ENCODE data around the gene TTC21A. TPM values are rescaled to one million over a fixed set of nuclear protein-coding genes. Genes with fewer than 3 reads are reported as not detected.

TTC21A gene
- total and polyA plus RNA-seq, 10 of the 15 experiments (the other 5 are each of a cell fraction or from before 2014, with no cell fraction given): 0.62 to 3.2 (median 1.2) TPM

DNA sequence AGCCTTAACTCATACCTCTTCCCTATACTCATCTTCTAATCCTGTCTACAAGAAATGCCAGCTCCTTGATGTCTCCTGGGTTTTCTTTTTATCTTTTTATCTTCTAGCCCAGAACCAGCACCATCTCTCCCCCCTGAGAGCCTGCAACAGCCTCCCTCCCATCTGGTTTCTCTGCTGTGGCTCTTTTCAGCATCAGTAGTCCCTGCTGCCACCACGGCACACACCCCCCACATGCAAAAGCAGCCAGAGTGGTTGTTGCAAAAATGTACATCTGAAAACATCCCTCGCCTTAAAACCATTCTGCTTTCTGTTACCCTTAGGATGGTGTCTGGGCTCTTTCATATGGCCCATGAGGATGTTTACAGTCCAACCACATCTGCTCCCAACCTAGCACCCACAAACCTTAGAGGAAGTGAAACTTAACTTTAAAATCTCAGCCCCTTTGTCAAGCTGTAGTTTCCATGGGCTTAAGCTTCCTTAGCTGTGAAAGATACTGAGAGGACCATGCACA is 775 bp downstream of the TTC21A start (continued):
- TF ChIP-seq MEF2B (IDR thresholded peaks at IDR 0.05; ENCODE audit: partially characterized antibody, poor library complexity, severe bottlenecking): peak; percentile 34
- TF ChIP-seq, protein P1, sequence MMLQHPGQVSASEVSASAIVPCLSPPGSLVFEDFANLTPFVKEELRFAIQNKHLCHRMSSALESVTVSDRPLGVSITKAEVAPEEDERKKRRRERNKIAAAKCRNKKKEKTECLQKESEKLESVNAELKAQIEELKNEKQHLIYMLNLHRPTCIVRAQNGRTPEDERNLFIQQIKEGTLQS (IDR thresholded peaks at IDR 0.05; ENCODE audit: borderline replicate concordance, extremely low read depth, low read depth, low read length): no peak
- no peak for TF ChIP-seq EZH2 (IDR thresholded peaks at IDR 0.05; ENCODE audit: borderline replicate concordance, control insufficient read depth, low read depth, low read length)
- TF ChIP-seq CREM (IDR thresholded peaks at IDR 0.05; ENCODE audit: low read depth): peak; percentile 48; the same call in 1 of the 2 replicates
- peak; percentile 56; the same call in 1 of the 2 replicates for TF ChIP-seq NBN (IDR thresholded peaks at IDR 0.05)
- TF ChIP-seq RAD51 (IDR thresholded peaks at IDR 0.05): no peak
- TF ChIP-seq, protein P2, sequence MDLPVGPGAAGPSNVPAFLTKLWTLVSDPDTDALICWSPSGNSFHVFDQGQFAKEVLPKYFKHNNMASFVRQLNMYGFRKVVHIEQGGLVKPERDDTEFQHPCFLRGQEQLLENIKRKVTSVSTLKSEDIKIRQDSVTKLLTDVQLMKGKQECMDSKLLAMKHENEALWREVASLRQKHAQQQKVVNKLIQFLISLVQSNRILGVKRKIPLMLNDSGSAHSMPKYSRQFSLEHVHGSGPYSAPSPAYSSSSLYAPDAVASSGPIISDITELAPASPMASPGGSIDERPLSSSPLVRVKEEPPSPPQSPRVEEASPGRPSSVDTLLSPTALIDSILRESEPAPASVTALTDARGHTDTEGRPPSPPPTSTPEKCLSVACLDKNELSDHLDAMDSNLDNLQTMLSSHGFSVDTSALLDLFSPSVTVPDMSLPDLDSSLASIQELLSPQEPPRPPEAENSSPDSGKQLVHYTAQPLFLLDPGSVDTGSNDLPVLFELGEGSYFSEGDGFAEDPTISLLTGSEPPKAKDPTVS (IDR thresholded peaks at IDR 0.05; ENCODE audit: low read depth, low read length): no peak
- no peak for TF ChIP-seq SMC3 (IDR thresholded peaks at IDR 0.05; ENCODE audit: borderline replicate concordance, low read length)
- TF ChIP-seq, protein P3, sequence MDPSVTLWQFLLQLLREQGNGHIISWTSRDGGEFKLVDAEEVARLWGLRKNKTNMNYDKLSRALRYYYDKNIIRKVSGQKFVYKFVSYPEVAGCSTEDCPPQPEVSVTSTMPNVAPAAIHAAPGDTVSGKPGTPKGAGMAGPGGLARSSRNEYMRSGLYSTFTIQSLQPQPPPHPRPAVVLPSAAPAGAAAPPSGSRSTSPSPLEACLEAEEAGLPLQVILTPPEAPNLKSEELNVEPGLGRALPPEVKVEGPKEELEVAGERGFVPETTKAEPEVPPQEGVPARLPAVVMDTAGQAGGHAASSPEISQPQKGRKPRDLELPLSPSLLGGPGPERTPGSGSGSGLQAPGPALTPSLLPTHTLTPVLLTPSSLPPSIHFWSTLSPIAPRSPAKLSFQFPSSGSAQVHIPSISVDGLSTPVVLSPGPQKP (IDR thresholded peaks at IDR 0.05; ENCODE audit: low read depth, low read length): no peak
- no peak for TF ChIP-seq SP1 (IDR thresholded peaks at IDR 0.05; ENCODE audit: low read depth, low read length)
- TF ChIP-seq ZNF622 (IDR thresholded peaks at IDR 0.05): no peak
- TF ChIP-seq, protein P4, sequence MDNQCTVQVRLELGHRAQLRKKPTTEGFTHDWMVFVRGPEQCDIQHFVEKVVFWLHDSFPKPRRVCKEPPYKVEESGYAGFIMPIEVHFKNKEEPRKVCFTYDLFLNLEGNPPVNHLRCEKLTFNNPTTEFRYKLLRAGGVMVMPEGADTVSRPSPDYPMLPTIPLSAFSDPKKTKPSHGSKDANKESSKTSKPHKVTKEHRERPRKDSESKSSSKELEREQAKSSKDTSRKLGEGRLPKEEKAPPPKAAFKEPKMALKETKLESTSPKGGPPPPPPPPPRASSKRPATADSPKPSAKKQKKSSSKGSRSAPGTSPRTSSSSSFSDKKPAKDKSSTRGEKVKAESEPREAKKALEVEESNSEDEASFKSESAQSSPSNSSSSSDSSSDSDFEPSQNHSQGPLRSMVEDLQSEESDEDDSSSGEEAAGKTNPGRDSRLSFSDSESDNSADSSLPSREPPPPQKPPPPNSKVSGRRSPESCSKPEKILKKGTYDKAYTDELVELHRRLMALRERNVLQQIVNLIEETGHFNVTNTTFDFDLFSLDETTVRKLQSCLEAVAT (IDR thresholded peaks at IDR 0.05): peak; percentile 36; the same call in 1 of the 2 replicates
- no peak for TF ChIP-seq RAD21 (IDR thresholded peaks at IDR 0.05; ENCODE audit: insufficient read depth, low read depth, low read length)
- TF ChIP-seq NFIC (IDR thresholded peaks at IDR 0.05; ENCODE audit: low read depth, low read length): peak; percentile 78
- TF ChIP-seq, protein P5, sequence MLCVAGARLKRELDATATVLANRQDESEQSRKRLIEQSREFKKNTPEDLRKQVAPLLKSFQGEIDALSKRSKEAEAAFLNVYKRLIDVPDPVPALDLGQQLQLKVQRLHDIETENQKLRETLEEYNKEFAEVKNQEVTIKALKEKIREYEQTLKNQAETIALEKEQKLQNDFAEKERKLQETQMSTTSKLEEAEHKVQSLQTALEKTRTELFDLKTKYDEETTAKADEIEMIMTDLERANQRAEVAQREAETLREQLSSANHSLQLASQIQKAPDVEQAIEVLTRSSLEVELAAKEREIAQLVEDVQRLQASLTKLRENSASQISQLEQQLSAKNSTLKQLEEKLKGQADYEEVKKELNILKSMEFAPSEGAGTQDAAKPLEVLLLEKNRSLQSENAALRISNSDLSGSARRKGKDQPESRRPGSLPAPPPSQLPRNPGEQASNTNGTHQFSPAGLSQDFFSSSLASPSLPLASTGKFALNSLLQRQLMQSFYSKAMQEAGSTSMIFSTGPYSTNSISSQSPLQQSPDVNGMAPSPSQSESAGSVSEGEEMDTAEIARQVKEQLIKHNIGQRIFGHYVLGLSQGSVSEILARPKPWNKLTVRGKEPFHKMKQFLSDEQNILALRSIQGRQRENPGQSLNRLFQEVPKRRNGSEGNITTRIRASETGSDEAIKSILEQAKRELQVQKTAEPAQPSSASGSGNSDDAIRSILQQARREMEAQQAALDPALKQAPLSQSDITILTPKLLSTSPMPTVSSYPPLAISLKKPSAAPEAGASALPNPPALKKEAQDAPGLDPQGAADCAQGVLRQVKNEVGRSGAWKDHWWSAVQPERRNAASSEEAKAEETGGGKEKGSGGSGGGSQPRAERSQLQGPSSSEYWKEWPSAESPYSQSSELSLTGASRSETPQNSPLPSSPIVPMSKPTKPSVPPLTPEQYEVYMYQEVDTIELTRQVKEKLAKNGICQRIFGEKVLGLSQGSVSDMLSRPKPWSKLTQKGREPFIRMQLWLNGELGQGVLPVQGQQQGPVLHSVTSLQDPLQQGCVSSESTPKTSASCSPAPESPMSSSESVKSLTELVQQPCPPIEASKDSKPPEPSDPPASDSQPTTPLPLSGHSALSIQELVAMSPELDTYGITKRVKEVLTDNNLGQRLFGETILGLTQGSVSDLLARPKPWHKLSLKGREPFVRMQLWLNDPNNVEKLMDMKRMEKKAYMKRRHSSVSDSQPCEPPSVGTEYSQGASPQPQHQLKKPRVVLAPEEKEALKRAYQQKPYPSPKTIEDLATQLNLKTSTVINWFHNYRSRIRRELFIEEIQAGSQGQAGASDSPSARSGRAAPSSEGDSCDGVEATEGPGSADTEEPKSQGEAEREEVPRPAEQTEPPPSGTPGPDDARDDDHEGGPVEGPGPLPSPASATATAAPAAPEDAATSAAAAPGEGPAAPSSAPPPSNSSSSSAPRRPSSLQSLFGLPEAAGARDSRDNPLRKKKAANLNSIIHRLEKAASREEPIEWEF (IDR thresholded peaks at IDR 0.05; ENCODE audit: insufficient replicate concordance, low read depth, low read length): no peak
- TF ChIP-seq RELA (IDR thresholded peaks at IDR 0.05; ENCODE audit: borderline replicate concordance, partially characterized antibody): no peak
- TF ChIP-seq ETV6 (conservative IDR thresholded peaks at IDR 0.05 in 1 of 2, IDR thresholded peaks at IDR 0.05 in 1 of 2; ENCODE audit: borderline replicate concordance in 1 of 2, low read depth in 1 of 2): peak in 1 of 2 experiments; percentile 22; a peak in 1 of 4 replicates
- TF ChIP-seq ZNF274 (IDR thresholded peaks at IDR 0.05; ENCODE audit: insufficient read depth, insufficient read length): no peak
- TF ChIP-seq EP300 (IDR thresholded peaks at IDR 0.05; ENCODE audit: borderline replicate concordance in 1 of 2, control insufficient read depth in 1 of 2, low read depth in 2 of 2, low read length in 2 of 2): peak; percentile 68 to 75
